Kasumi-1 (cell line): Measurements from ENCODE around the gene CEP57.
"Not testable (repeated sequence)": the region's sequence is repeated elsewhere in the genome, so short reads cannot be mapped to it uniquely, and the experiment has no call there.

ENCODE experiments used
- DNase-seq, 2 experiments: peaks; one replicate each; lab custom pipeline; 2025; lab: John Stamatoyannopoulos, UW

The CEP57 gene

GRCh38 chr11:95860024-95860423 lies 69.7 kb downstream of the CEP57 start:
- DNase-seq = not testable (repeated sequence)

- no peak for DNase-seq
Measured at GRCh38 chr11:95863486-95864140, 73.3 kb downstream of the CEP57 start.

- peak; percentile 55 to 61 for DNase-seq
Measured at GRCh38 chr11:95867105-95867504, 76.8 kb downstream of the CEP57 start.

- not testable (repeated sequence) for DNase-seq
Measured at GRCh38 chr11:95870877-95871276, 80.6 kb downstream of the CEP57 start.

- no peak for DNase-seq
Measured at GRCh38 chr11:95877291-95877690, 87.0 kb downstream of the CEP57 start.
